Measurements from ENCODE around the gene EHMT2. TPM values are rescaled to one million over a fixed set of nuclear protein-coding genes. Genes with fewer than 3 reads are reported as not detected.

Gene EHMT2
- total RNA-seq, 1 experiment from 2014 or later = 117 TPM

GRCh38 chr6:31927863-31928671 is 30.6 kb upstream of the EHMT2 start:
- no peaks in the 10 kb centered on the region for H3K9me3 ChIP-seq (ENCODE audit: low read depth, low read length, poor library complexity, severe bottlenecking)
- POLR2A ChIA-PET (ENCODE audit: low non-redundant PET) = interaction anchor here (0.5 kb wide), 1 partner anchor 1963 kb away, joined by 3 read pairs; no protein-coding TSS in a partner anchor
- no TSS peak for BruUV-seq (replicated peaks)
- H3K4me3 ChIP-seq (ENCODE audit: low read depth, low read length, poor library complexity, severe bottlenecking) = no peak overlapping the region
- CTCF ChIA-PET = interaction anchor here (0.5 kb wide), 1 partner anchor 46 kb away, joined by 4 read pairs; no protein-coding TSS in a partner anchor
- TF ChIP-seq, protein P1, sequence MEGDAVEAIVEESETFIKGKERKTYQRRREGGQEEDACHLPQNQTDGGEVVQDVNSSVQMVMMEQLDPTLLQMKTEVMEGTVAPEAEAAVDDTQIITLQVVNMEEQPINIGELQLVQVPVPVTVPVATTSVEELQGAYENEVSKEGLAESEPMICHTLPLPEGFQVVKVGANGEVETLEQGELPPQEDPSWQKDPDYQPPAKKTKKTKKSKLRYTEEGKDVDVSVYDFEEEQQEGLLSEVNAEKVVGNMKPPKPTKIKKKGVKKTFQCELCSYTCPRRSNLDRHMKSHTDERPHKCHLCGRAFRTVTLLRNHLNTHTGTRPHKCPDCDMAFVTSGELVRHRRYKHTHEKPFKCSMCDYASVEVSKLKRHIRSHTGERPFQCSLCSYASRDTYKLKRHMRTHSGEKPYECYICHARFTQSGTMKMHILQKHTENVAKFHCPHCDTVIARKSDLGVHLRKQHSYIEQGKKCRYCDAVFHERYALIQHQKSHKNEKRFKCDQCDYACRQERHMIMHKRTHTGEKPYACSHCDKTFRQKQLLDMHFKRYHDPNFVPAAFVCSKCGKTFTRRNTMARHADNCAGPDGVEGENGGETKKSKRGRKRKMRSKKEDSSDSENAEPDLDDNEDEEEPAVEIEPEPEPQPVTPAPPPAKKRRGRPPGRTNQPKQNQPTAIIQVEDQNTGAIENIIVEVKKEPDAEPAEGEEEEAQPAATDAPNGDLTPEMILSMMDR (conservative IDR thresholded peaks at IDR 0.05; ENCODE audit: low read depth, low read length) = no peak
- no peak for TF ChIP-seq EZH2 (IDR thresholded peaks at IDR 0.05; ENCODE audit: borderline replicate concordance, low read depth, low read length, poor library complexity, severe bottlenecking)
- no peak overlapping the region for H3K27ac ChIP-seq (ENCODE audit: low read depth, low read length, poor library complexity, severe bottlenecking)
- no peak for DNase-seq (ENCODE audit: low spot score)
- no peaks in the 10 kb centered on the region for H3K4me1 ChIP-seq (ENCODE audit: insufficient read depth, low read length, poor library complexity, severe bottlenecking)
- no peaks in the 10 kb centered on the region for H3K36me3 ChIP-seq (ENCODE audit: insufficient read depth, low read length, poor library complexity, severe bottlenecking)
- no peaks in the 10 kb centered on the region for H3K27me3 ChIP-seq (replicated peaks; ENCODE audit: insufficient read depth, low read depth, low read length, poor library complexity)
- intact Hi-C loops (cut with micrococcal nuclease; ENCODE audit: unreplicated experiment) = no loop called here

GRCh38 chr6:31927242-31927862 is 29.9 kb upstream of the EHMT2 start, which contains the start of gene C2:
Gene C2 (plus strand): TSS chr6:31927717. CDS start chr6:31927753, 36 bp downstream.
- ChIA-PET CTCF (no interaction called here), POLR2A (ENCODE audit: low non-redundant PET) (no interaction called here)
- no peaks in the 10 kb centered on the region for H3K27me3 ChIP-seq (replicated peaks; ENCODE audit: insufficient read depth, low read depth, low read length, poor library complexity)
- TF ChIP-seq, protein P1 (conservative IDR thresholded peaks at IDR 0.05; ENCODE audit: low read depth, low read length) = no peak
- no peak for TF ChIP-seq EZH2 (IDR thresholded peaks at IDR 0.05; ENCODE audit: borderline replicate concordance, low read depth, low read length, poor library complexity, severe bottlenecking)
- no peak within 1 kb of the TSS for H3K4me3 ChIP-seq (ENCODE audit: low read depth, low read length, poor library complexity, severe bottlenecking)
- DNase-seq (ENCODE audit: low spot score) = no peak
- intact Hi-C loops (cut with micrococcal nuclease; ENCODE audit: unreplicated experiment) = no loop called here
- H3K27ac ChIP-seq (ENCODE audit: low read depth, low read length, poor library complexity, severe bottlenecking) = no peak within 1 kb of the TSS
- BruUV-seq (replicated peaks) = no TSS peak
- H3K9me3 ChIP-seq (ENCODE audit: low read depth, low read length, poor library complexity, severe bottlenecking) = no peaks in the 10 kb centered on the region
- H3K36me3 ChIP-seq (ENCODE audit: insufficient read depth, low read length, poor library complexity, severe bottlenecking) = no peaks in the 10 kb centered on the region
- no peaks in the 10 kb centered on the region for H3K4me1 ChIP-seq (ENCODE audit: insufficient read depth, low read length, poor library complexity, severe bottlenecking)

DNA sequence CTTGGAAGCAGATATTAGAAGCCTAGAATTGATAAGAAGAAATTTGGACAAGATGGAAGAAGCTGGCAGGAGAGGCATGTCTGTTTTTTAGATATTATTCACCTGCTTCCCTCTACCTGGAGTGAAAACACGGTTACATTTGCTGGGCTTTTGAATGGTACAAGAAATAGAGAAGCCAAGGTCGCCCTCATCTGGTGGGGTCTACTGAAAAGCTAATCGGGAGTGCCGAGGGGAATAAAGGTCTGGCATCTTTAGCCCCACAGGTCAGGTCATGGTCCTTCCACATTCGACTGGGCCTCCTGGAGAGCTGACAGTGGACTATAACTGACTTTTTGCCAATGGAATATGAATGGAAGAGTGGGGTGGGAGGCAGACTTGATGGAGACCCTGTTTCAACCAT is 25.4 kb upstream of the EHMT2 start:
- intact Hi-C loops (cut with micrococcal nuclease; ENCODE audit: unreplicated experiment) = no loop called here
- Histone ChIP-seq H3K9me3 (ENCODE audit: low read depth, low read length, poor library complexity, severe bottlenecking) (no peaks in the 10 kb centered on the region), H3K36me3 (ENCODE audit: insufficient read depth, low read length, poor library complexity, severe bottlenecking) (no peaks in the 10 kb centered on the region), H3K27me3 (replicated peaks; ENCODE audit: insufficient read depth, low read depth, low read length, poor library complexity) (no peaks in the 10 kb centered on the region), H3K27ac (ENCODE audit: low read depth, low read length, poor library complexity, severe bottlenecking) (no peak overlapping the region), H3K4me3 (ENCODE audit: low read depth, low read length, poor library complexity, severe bottlenecking) (no peak overlapping the region), H3K4me1 (ENCODE audit: insufficient read depth, low read length, poor library complexity, severe bottlenecking) (no peaks in the 10 kb centered on the region)
- DNase-seq (ENCODE audit: low spot score) = no peak
- POLR2A ChIA-PET (ENCODE audit: low non-redundant PET) = no interaction called here
- CTCF ChIA-PET = interaction anchor here (0.7 kb wide), 1 partner anchor 115 kb away, joined by 3 read pairs; no protein-coding TSS in a partner anchor
- TF ChIP-seq, protein P1 (conservative IDR thresholded peaks at IDR 0.05; ENCODE audit: low read depth, low read length) = peak; percentile 35; the same call in 1 of the 2 replicates
- no peak for TF ChIP-seq EZH2 (IDR thresholded peaks at IDR 0.05; ENCODE audit: borderline replicate concordance, low read depth, low read length, poor library complexity, severe bottlenecking)
- no TSS peak for BruUV-seq (replicated peaks)

All from A673 (cell line).